HG03175 (cell line): ENCODE data around the gene GAS2L1.

Source experiments
- ATAC-seq: cut with Tn5 transposase; IDR thresholded peaks from one replicate; pipeline ENCODE4 v1.9.1; 2021; ENCODE audit warnings: mild to moderate bottlenecking, moderate library complexity; ENCODE audit not compliant: unreplicated experiment

Gene GAS2L1

DNA sequence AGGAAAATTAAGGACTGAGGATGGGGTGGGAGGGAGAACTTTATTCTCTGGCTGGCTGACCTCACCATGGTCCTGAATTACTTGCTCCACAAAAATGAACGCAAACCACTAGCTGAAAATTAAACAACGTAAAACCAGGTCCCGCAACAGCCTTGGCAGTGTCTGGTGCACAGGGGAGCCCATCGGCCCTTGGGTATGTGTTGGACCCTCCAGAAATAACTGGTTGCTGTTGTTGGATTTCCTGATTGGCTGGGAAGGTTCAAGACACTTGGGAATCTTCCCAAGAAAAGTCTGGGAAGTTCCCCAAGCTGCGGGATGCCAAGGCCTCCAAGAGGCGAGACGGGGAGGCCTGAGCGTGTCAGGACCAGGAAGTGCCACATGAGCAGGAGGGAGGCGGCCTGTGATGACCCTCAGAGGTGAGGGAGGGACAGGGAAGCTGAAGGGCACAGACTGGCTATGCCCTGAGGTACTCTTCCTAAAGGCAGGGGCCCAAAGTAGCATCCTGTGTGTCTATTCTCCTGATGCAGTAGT lies 19.4 kb downstream of the GAS2L1 start:
- ATAC-seq, result no peak

DNA sequence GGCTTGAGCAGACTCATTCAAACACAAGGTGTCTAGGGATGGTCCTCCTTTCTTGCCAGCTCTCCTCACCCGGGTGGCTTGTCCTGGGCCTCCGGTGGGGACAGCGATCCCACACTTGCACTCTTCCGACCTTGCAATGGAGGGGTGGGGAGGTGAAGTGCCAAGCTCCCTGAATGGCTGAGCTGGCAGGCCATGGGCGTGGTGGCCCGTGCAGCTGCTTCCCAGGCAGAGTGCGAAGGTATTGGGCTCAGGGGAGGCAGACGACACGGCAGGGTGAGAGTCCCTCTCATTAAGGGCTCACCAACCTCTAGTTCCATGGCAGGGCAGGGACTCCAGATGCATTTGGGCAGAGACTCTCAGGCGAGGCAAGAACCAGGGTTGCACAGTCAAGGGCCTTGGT lies 20.0 kb downstream of the GAS2L1 start:
- ATAC-seq, result no peak

DNA sequence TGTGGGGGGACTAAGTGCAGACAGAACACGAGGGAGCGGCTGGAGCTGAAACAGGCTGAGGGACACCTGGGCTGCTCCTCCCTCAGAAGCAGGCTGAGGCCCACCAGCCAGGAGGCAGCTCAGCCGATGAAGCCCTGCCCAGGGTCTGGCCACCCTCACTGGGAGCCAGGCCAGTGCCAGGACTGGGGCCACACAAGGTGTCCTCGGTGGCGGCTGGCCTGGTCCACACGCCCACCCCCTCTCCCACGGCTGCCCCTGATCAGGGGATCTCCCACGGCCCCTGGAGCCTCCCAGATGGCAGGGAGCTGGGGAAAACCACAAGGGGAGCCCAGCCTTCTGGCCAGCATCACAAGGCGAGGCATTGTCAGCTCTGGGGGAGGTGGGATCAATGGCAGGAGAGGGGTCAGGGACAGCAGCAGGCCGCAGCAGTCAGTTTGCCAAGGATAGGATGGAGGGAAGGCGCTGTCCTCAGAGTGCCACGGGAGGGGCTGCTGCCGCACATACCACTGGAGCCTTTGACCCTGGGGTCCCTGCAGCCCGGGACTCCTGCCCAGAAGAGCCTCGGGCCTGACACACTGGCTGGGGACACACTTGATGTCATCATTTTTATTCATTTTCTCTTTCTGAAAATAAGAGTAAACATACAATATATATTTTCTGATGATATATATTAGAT lies 20.8 kb downstream of the GAS2L1 start:
- ATAC-seq, result no peak

DNA sequence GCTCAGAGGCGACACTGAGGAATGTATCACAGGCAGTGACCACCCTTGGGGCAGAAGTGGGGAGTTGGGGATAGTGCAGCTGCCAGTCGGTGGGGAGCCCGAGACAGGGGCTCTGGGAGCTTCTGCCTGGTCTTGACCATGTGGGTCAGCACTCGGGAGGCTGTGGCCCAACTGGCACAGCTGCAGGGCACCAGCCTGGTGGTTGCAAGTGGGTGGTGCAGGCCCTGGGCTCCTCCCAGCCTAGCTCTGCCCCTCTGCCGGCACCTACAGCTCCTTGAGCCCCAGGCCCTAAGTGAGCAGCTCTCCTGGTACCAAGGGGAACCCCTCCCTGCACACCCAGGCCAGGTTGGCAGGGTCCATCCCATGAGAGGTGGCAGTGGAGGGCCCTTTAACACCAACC lies 21.6 kb downstream of the GAS2L1 start:
- ATAC-seq, result no peak

DNA sequence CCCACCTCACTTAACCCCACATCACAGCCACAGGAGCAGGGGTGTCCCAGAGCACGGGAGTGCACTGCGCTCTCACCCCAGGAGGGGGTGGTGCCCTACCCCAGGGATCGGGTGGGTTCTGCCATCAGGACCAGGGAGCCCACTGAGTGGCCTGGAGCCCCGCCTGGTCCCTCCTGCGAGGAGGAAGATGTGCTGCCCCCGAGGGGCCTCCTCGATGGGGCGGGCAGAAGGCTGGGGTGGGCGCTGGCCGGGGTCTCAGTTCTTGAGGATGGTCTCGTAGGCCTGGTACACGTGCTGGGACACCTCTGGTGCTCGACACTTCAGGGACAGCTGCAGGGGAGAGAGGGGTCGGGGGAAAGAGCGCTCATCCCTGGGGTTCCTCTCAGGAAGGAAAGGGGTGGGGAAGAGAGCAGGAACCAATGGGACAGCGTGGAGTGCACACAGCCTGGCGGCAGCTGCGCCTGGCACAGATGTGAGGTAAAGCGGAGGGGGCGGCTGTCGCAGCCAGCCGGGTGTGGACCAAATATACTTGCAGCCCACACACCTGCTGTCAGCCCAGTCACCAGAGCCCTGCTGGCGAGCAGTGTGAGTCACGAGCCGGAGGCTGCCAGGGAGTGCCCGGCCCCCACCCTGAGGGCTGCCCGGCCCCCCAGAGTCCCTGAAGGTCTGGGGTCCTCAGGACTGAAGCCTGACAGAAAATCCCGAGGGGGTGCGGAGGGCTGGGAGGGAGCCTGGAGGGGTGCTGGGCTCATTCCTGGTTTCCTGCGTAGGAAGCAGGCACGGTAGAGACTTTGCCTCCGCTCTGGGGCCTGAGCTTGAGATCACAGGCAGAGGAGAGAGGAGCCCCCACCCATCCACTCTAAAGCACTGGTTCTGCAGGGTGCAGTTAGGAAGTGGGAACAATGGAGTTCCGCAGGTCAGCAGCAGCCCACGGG lies 22.4 kb downstream of the GAS2L1 start:
- no peak for ATAC-seq

DNA sequence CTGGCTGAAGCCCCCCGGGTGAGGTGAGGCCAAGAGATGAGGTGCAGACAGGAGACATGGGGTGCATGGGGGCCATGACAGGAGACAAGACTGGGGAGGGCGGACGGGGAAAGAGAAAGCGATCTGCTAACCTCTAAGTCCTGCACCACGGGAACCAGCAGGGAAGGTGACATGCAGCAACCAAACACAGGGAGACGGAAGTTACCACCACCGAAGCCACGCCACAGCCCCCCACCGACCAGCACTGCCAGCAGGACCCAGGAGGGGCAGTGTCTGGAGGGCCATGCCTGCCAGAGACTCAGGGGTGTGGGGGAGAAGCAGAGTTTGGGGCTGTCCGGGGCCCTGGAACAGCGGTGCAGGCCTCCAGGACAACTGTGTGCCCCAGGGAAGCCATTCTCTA lies 23.1 kb downstream of the GAS2L1 start:
- ATAC-seq, result no peak

DNA sequence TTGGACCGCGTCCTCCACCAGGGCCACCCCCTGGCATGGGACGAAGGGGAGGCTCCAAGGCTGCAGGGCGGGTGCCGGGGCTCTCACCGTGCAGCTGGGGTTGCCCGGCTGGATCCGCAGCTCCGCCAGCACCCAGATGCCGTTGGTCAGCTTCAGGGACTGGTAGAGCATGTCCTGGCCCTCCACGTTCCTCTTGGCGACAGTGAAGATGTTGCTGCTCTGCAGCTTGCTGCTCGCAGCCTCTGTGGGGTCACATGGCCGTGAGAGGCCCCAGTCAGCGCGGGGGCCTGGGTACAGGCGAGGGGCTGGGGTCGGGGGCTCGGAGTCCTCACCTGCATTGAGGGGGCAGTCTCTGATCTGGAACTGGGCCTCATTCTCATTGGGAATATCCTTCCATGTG lies 23.8 kb downstream of the GAS2L1 start:
- ATAC-seq, result no peak

DNA sequence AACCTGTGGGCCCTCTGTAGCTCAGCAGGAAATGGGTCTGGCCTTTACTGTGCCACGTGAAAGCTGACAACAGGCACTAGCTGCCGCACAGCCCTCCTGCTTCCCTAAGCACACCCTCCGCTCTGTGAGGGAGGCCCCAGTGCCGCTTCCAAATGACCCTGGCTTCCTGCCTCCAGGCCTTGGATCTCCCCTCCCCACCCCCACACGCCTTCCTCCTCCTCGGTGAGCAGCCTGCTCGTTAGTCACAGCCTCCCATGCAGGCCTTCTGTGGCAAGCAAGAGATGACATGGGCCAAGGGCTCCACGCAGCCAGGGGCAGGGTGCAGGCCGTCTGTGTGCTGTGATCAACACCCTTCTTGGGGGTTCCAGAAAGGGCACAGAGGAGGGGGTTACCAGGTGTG lies 24.3 kb downstream of the GAS2L1 start:
- ATAC-seq, result no peak

DNA sequence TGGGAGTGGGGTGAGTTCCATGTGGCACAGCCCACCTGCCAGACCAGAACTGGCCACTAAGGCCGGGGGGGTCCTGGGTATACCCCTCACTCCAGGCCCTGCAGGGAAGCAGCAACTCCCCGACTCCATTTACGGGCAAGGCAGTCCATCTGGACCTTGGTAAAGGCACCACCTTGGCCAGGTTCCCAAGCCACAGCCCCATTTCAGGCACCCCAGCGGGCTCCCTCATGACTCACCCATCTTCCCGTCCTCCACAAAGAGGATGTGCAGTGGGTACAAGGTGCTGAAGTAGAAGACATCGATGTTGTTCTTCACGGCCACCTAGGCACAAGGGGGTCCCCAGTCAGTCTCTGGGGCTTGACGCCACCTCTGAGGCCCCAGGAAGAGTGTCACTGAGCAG lies 24.8 kb downstream of the GAS2L1 start:
- ATAC-seq, result no peak

DNA sequence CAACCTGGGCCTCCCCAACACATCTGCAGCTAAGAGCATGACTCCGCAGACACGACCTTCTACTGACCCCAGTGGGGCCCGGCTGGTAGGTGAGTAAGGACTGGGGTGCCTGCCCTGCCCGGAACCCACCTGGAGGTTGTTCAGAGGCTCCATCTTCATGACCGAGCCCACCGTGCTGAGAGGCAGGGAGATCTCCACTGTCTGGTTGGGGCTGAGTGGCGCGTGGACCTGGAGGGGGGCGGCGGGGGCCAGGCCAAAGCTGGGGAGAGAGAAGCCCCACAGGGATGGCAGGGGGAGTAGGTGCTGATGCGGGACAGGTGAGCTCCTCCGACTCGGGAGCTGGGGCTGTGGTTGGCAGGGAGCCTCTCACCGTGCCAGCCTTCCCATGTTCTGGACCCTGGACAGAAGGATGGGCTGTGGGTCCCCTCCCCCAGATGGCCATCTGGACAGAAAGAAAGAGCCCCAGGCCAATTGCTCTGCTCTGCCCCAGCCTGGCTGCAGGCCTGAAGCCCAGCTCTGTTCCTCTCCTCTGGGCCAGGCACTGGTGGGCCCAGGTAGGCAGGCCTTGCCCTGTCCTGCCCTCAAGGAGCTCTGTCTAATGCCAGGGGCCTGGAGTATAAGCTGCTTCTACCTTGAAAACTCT lies 25.3 kb downstream of the GAS2L1 start:
- ATAC-seq, result no peak

DNA sequence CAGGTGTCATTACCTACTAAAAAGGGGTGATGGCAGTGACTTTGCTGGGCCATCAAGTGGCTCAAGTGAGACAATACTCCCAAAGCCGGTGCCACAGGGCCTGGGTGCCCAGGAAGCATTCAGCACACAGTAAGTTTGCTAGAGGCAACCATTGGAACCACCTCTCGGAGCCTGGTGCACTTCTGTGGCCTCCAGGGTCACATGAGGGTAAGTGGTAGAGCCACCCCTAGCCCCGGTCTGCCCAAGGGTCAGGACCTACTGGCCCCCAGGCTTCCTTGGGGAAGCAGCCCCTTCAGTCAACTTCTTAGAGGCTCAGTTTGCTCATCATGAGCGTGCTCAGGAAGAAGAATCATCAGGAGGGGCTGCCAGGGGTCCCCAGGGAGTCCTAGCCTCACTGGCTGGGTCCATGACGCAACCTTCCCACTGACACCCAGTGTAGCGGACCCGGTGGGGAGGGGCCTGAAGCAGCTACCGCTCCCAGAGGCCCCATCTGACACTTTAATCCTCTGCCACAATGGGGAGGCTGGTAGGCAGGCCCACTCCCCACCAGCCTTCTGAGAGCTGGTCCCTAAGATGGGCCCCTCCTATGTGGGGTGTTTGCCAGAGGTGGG lies 26.5 kb downstream of the GAS2L1 start:
- no peak for ATAC-seq

DNA sequence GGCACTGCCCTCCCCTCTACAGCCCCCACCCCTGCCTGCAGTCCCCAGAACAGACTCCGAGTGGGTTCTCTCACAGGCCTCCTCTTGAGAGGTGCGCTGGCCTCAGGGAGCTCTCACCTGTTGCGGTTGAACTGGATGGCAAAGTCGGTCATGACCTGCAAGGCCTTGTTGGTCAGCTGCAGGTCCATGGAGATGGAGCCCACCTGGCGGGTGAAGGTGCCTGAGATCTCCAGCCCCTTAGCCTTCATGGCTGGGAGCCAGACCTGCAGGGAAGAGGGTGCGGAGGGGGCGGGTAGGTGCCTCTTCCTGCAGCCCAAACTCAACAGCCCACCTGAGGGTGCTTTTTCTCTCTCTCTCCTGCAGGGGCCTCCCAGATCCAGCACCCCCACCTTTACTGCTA lies 27.7 kb downstream of the GAS2L1 start:
- no peak for ATAC-seq

DNA sequence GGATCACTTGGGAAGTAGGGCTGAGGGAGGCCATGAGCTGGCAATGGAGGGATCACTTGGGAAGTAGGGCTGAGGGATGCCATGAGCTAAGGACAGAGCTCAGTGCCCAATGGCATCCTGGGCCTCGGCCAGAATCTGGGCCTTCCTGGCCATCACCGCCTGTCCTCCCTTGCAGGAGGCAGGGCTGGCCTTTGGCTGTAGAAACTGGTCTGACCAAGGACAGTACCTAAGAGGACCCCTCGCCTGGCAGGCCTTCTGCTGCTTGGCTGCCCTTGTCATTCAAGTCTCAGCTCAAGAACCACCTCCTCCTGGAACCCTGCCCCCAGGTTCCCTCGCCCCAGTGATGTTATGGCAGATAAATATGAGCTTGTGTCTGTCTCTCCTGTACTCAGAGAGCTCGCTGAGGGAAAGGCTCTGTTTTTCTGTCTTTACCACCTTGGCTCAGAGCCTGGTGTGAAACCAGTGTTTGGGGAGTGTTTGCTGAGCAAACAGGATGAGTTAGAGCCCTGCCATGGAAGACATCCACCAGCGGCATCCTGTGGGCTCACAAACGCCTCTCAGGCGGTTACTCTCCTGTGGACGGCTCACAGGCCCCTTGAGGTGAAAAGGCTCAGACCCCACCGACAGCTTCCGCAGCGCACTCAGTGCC lies 28.4 kb downstream of the GAS2L1 start:
- no peak for ATAC-seq

DNA sequence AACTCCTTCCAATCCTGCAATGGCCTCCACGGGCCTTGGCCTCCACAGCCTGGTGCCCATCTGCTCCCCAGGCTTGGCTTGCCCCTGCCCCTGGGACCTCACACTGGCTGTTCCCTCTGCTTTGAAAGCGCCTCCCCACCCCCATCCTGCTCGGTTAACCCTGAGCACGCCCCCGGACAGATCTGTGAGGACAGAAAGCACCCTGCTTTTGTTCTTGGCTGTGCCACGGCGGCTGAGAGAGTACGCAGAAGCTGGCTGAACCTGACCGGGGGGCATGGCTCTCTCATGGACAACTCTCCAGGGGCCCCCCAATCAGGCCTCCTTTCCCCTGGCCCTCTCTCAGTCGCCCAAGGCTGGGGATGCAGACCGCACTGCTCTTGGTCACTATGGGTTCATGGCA lies 29.2 kb downstream of the GAS2L1 start:
- ATAC-seq, result no peak

DNA sequence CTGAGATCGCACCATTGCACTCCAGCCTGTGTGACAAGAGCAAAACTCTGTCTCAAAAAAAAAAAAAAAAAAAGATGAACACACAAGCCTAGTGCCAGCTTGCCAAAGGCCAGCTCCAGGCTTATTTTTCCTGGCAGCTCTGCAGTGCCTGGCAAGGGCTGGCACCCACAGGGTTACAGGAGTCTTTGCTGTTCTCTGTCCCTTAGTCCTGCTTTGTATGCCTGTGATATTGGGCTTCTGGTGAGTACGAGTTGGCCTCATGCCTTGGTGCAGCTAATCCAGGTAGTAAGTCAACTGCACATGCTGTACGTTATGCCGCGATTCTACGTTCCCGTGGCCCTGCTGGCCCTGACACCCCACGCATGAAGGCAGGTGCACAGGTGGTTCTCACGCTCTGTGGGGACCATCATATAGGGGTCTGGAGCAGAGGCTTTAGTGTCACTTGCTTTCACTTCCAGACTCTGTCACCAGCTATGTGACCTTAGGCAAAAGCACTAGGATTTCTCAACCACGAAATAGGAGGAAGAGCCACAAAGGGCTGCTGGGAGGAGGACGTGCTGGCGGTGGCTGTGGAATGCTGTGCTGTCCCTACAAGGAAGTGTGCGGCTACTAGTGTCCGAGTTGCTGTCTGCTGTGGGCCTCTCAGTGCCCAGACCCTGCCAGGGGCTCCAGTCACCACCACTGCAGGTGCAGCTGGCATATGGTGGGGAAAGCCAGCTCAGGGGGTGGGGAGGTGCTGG lies 30.5 kb downstream of the GAS2L1 start:
- ATAC-seq, result no peak

DNA sequence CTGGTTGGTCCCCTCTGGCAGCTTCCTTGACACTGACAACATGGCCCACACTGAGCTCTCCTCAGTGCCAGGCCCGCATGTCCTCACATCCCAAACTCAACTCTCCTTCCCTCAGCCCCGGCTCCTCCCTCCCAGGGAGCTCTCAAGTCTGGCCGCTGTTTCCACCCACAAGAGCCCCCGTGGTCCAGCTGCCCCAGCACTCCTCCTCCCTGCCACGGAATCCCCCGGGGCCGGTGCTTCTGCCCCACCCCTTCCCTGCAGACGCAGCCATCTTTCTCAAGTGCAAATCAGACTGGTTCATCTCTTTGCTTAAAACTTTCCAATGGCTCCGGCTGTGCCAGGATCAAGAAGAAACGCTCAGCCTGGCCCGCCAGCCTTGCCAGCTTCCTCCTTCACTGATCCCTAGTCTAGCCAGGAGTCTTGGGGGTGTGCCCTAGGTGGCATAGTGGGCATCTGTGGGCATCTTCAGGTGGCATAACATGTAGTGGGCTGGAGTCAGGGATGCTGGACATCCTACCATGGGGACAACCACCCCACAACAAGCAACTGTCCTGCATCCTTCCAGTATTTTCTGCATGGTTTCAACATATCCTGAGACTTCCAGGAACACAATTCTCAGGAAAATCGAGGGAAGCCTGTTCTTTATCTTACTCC lies 31.3 kb downstream of the GAS2L1 start:
- ATAC-seq, result no peak

DNA sequence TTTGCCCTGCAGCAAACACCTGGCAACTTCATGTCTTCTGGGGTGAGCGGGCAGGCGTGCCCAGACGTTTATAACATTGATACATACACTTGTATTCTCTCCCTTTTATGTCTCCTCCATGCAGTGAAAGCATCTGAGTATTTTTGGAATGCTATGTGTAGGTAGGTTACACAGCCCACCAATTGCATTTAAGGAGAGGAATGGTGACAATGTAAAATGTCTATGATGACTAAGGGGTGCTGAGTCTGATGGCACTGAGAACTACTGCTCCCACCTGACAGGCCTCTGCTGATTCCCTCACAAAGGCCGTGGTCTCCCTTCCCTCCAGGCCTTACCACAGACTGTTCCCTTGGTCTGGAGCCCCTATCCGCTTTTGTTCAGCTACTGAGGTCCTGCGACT lies 31.9 kb downstream of the GAS2L1 start:
- ATAC-seq, result no peak

DNA sequence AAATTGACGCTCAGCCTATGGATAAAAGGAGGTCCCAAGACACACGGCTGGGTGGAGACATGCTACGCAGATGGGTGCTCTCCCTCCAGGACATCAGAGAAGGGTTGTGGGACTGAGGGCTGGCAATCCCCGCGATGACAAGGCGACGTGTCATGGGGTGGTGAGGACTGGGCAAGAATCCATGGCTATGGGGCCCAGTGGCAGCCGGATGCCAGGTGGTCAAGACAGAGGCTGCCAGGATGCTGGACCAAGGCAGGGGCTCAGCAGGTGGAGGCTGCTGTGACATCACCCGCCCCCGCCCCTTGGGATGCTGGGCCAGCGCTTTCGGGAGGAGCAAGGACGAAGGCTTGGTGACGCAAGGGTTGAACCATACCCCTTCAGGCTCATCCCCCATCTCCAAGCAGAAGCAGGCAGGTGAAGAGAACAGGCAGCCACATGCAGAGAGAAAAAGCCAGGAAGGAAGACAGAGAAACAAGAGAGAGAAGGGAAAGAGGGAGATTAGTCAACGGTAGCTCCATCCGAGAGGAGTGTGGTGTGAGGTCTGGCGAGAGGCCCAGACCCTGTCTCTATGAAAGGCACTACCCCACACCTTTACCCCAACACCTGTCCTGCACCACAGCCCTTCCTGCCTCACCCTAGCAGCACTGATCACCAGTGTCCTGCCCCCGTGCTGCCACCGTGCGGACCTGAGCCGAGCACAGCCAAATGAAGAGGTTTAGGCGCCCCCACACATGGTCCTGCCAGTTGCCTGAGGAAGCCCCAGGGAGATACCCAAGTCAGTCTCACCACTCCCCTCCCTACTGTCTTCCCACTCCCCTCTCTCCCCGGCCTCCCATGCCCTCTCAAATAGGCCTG lies 33.2 kb downstream of the GAS2L1 start:
- ATAC-seq, result no peak

DNA sequence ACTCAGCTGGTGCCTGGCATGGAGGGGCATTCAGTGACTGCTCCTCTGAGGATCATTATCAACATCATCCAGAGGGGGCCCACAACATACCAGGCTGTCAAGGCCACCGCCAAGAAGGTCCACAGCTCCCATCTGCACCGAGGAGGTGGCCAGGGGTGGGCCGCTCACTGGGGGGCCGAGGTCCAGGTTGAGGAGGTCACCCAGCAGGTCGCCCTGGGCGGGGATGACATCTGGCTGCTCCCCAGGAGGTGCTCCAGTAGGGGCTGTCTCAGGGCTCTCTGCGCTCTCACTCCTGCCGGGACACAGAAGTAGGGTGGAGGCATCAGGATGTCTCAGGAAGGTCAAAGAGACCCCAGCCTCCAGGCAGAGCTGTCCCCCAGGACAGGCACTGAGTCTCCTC lies 34.1 kb downstream of the GAS2L1 start:
- ATAC-seq, result no peak
